Effector memory CD8-positive, alpha-beta T cell (primary cell): ENCODE data around the gene RORC.
A peak's percentile ranks its signal among the peaks of the same experiment; 100 is the strongest.

Experiments
- ATAC-seq: fragments of 150-1000 bp; cut with Tn5 transposase; replicated peaks from 2 replicates; pipeline ENCODE4 v1.10.0; 2021; ENCODE audit warnings: mild to moderate bottlenecking, moderate library complexity
- DNase-seq, 3 experiments: peaks; one replicate each; pipeline ENCODE4 v3.0.0; 2021
- H3K27ac Mint-ChIP-seq, 2 donors: one replicate each; pipeline ENCODE4 v1.8.0; 2022; ENCODE audit warnings: mild to moderate bottlenecking in 2 of 2, mixed read lengths in 2 of 2, moderate library complexity in 2 of 2
- H3K27me3 Mint-ChIP-seq, 2 donors: one replicate each; pipeline ENCODE4 v1.8.0; 2022; ENCODE audit warnings: mixed read lengths in 2 of 2
- H3K36me3 Mint-ChIP-seq: one replicate; pipeline ENCODE4 v1.8.0; 2022; ENCODE audit warnings: mild to moderate bottlenecking, moderate library complexity, mixed read lengths; ENCODE audit not compliant: insufficient read depth
- H3K4me1 Mint-ChIP-seq, 2 donors: one replicate each; pipeline ENCODE4 v1.8.0; 2022; ENCODE audit warnings: low read depth in 2 of 2, mixed read lengths in 2 of 2
- H3K4me3 Mint-ChIP-seq, 2 donors: one replicate each; pipeline ENCODE4 v1.8.0; 2022; ENCODE audit warnings: mild to moderate bottlenecking in 2 of 2, mixed read lengths in 2 of 2, moderate library complexity in 2 of 2
- H3K9me3 Mint-ChIP-seq, 2 donors: one replicate each; pipeline ENCODE4 v1.8.0; 2022; ENCODE audit warnings: mixed read lengths in 2 of 2

RORC gene

GRCh38 chr1:151816548-151817352 is 14.9 kb downstream of the RORC start:
- Mint-ChIP-seq H3K9me3 (no peaks in the 10 kb centered on the region), H3K4me3 (peak overlapping the region; percentile 77 to 89), H3K27ac (peak overlapping the region; percentile 90 to 91), H3K4me1 (peaks cover 48 to 78% of the 10 kb centered on the region in 2 donors), H3K36me3 (peaks cover 46% of the 10 kb centered on the region), H3K27me3 (no peaks in the 10 kb centered on the region)
- DNase-seq (no peak), ATAC-seq (no peak)

- peak overlapping the region; percentile 90 to 91 for H3K27ac Mint-ChIP-seq
- H3K9me3 Mint-ChIP-seq, result no peaks in the 10 kb centered on the region
- no peaks in the 10 kb centered on the region for H3K27me3 Mint-ChIP-seq
- peak overlapping the region; percentile 77 to 89 for H3K4me3 Mint-ChIP-seq
- H3K4me1 Mint-ChIP-seq, result peaks cover 39 to 69% of the 10 kb centered on the region in 2 donors
- DNase-seq, result peak; percentile 53 to 78 (median 74)
- H3K36me3 Mint-ChIP-seq, result peaks cover 50% of the 10 kb centered on the region
- ATAC-seq, result peak; percentile 87
These were observed 15.8 kb downstream of the RORC start for GRCh38 chr1:151815716-151816327.

- H3K4me3 Mint-ChIP-seq, result peak overlapping the region; percentile 77 to 89
- DNase-seq (no peak), ATAC-seq (no peak)
- peaks cover 54% of the 10 kb centered on the region for H3K36me3 Mint-ChIP-seq
- H3K27me3 Mint-ChIP-seq, result no peaks in the 10 kb centered on the region
- H3K9me3 Mint-ChIP-seq, result no peaks in the 10 kb centered on the region
- H3K27ac Mint-ChIP-seq, result peak overlapping the region; percentile 90 to 91
- H3K4me1 Mint-ChIP-seq, result peaks cover 34 to 61% of the 10 kb centered on the region in 2 donors
These were observed 16.5 kb downstream of the RORC start for GRCh38 chr1:151814971-151815545.

- peaks cover 54% of the 10 kb centered on the region for H3K36me3 Mint-ChIP-seq
- peak overlapping the region in 1 of 2 donors; percentile 89 for H3K4me3 Mint-ChIP-seq
- DNase-seq (no peak), ATAC-seq (no peak)
- H3K27ac Mint-ChIP-seq, result peak overlapping the region; percentile 90 to 91
- no peaks in the 10 kb centered on the region for H3K9me3 Mint-ChIP-seq
- peaks cover 34 to 55% of the 10 kb centered on the region in 2 donors for H3K4me1 Mint-ChIP-seq
- H3K27me3 Mint-ChIP-seq, result no peaks in the 10 kb centered on the region
These were observed 17.2 kb downstream of the RORC start for GRCh38 chr1:151814426-151814825.

- ATAC-seq, result no peak
- Mint-ChIP-seq H3K27me3 (no peaks in the 10 kb centered on the region), H3K36me3 (peaks cover 60% of the 10 kb centered on the region), H3K27ac (peak overlapping the region; percentile 14 to 91), H3K4me1 (peaks cover 30 to 48% of the 10 kb centered on the region in 2 donors), H3K9me3 (no peaks in the 10 kb centered on the region), H3K4me3 (peak overlapping the region in 1 of 2 donors; percentile 89)
- no peak for DNase-seq
These were observed 18.2 kb downstream of the RORC start for GRCh38 chr1:151813271-151813977.

GRCh38 chr1:151811181-151811580 is 20.4 kb downstream of the RORC start:
- ATAC-seq (no peak), DNase-seq (no peak)
- peaks cover 53% of the 10 kb centered on the region for H3K36me3 Mint-ChIP-seq
- H3K4me1 Mint-ChIP-seq, result peaks cover 20 to 35% of the 10 kb centered on the region in 2 donors
- no peaks in the 10 kb centered on the region for H3K9me3 Mint-ChIP-seq
- H3K27me3 Mint-ChIP-seq, result no peaks in the 10 kb centered on the region
- no peak overlapping the region for H3K4me3 Mint-ChIP-seq
- no peak overlapping the region for H3K27ac Mint-ChIP-seq

GRCh38 chr1:151809985-151810556 is 21.5 kb downstream of the RORC start:
- ATAC-seq (no peak), DNase-seq (no peak)
- H3K4me1 Mint-ChIP-seq, result peaks cover 11 to 26% of the 10 kb centered on the region in 2 donors
- H3K27me3 Mint-ChIP-seq, result no peaks in the 10 kb centered on the region
- no peak overlapping the region for H3K4me3 Mint-ChIP-seq
- no peak overlapping the region for H3K27ac Mint-ChIP-seq
- H3K36me3 Mint-ChIP-seq, result peaks cover 43% of the 10 kb centered on the region
- H3K9me3 Mint-ChIP-seq, result no peaks in the 10 kb centered on the region

GRCh38 chr1:151809290-151809984 is 22.2 kb downstream of the RORC start:
- DNase-seq, result no peak
- Mint-ChIP-seq H3K36me3 (peaks cover 38% of the 10 kb centered on the region), H3K27me3 (no peaks in the 10 kb centered on the region), H3K27ac (peak overlapping the region in 1 of 2 donors; percentile 47), H3K9me3 (no peaks in the 10 kb centered on the region), H3K4me3 (no peak overlapping the region), H3K4me1 (peaks cover 6 to 26% of the 10 kb centered on the region in 2 donors)
- no peak for ATAC-seq

GRCh38 chr1:151807766-151808165 is 23.8 kb downstream of the RORC start:
- Mint-ChIP-seq H3K4me1 (peaks cover 11 to 22% of the 10 kb centered on the region in 2 donors), H3K27ac (peak overlapping the region in 1 of 2 donors; percentile 47), H3K9me3 (no peaks in the 10 kb centered on the region), H3K27me3 (no peaks in the 10 kb centered on the region), H3K4me3 (no peak overlapping the region), H3K36me3 (peaks cover 31% of the 10 kb centered on the region)
- ATAC-seq (no peak), DNase-seq (no peak)

- ATAC-seq, result no peak
- H3K27me3 Mint-ChIP-seq, result no peaks in the 10 kb centered on the region
These were observed 24.5 kb downstream of the RORC start for GRCh38 chr1:151807131-151807530.

GRCh38 chr1:151806170-151806569 is 25.4 kb downstream of the RORC start:
- peaks cover 7 to 23% of the 10 kb centered on the region in 2 donors for H3K4me1 Mint-ChIP-seq
- H3K36me3 Mint-ChIP-seq, result peaks cover 22% of the 10 kb centered on the region
- H3K9me3 Mint-ChIP-seq, result no peaks in the 10 kb centered on the region
- no peak for ATAC-seq
- no peak overlapping the region for H3K4me3 Mint-ChIP-seq
- peak overlapping the region in 1 of 2 donors; percentile 80 for H3K27ac Mint-ChIP-seq
- no peak for DNase-seq
- no peaks in the 10 kb centered on the region for H3K27me3 Mint-ChIP-seq

More at GRCh38 chr1:151807131-151807530, 24.5 kb downstream of the RORC start:
- DNase-seq, result no peak
- Mint-ChIP-seq H3K9me3 (no peaks in the 10 kb centered on the region), H3K4me1 (peaks cover 7 to 23% of the 10 kb centered on the region in 2 donors), H3K36me3 (peaks cover 26% of the 10 kb centered on the region), H3K4me3 (no peak overlapping the region), H3K27ac (peak overlapping the region in 1 of 2 donors; percentile 80)

GRCh38 chr1:151805066-151805820 is 26.4 kb downstream of the RORC start, which contains the start of gene LINGO4:
TSS of gene LINGO4 (minus strand) at chr1:151805419. CDS start at chr1:151802704, 2,715 bp downstream.
- peaks cover 12% of the 10 kb centered on the region for H3K36me3 Mint-ChIP-seq
- H3K4me3 Mint-ChIP-seq, result no peak within 1 kb of the TSS
- no peaks in the 10 kb centered on the region for H3K9me3 Mint-ChIP-seq
- peak within 1 kb of the TSS in 1 of 2 donors; percentile 80 for H3K27ac Mint-ChIP-seq
- peaks cover 12 to 28% of the 10 kb centered on the region in 2 donors for H3K4me1 Mint-ChIP-seq
- H3K27me3 Mint-ChIP-seq, result no peaks in the 10 kb centered on the region
- ATAC-seq (peak; percentile 39), DNase-seq (no peak)
